22Rv1 (cell line): Measurements from ENCODE around the gene FLYWCH1.
A peak's percentile ranks its signal among the peaks of the same experiment; 100 is the strongest.

Experiments used
- H3K27ac ChIP-seq: fragments of 450-650 bp; 2 replicates; pipeline ENCODE4 v1.5.1; 2017
- CTCF ChIP-seq: fragments of 450-650 bp; IDR thresholded peaks from 2 replicates; pipeline ENCODE4 v1.5.1; 2017; ENCODE audit warnings: mild to moderate bottlenecking
- ZFX ChIP-seq: fragments of 450-650 bp; IDR thresholded peaks from 2 replicates; pipeline ENCODE4 v1.6.1; 2017; ENCODE audit warnings: antibody characterized with exemption, borderline replicate concordance

FLYWCH1 gene

GRCh38 chr16:2948807-2949704 lies 37.3 kb downstream of the FLYWCH1 start:
- H3K27ac ChIP-seq = no peak overlapping the region
- no peak for TF ChIP-seq ZFX
- no peak for TF ChIP-seq CTCF

- no peak for TF ChIP-seq ZFX
- TF ChIP-seq CTCF = no peak
Observed at GRCh38 chr16:2949705-2950352, 38.1 kb downstream of the FLYWCH1 start.

GRCh38 chr16:2950353-2950724 lies 38.6 kb downstream of the FLYWCH1 start:
- TF ChIP-seq CTCF (no peak), ZFX (no peak)
- H3K27ac ChIP-seq = no peak overlapping the region

More at GRCh38 chr16:2949705-2950352, 38.1 kb downstream of the FLYWCH1 start:
- H3K27ac ChIP-seq = no peak overlapping the region

GRCh38 chr16:2950773-2951172 lies 39.0 kb downstream of the FLYWCH1 start:
- TF ChIP-seq ZFX = no peak
- TF ChIP-seq CTCF = no peak
- H3K27ac ChIP-seq = no peak overlapping the region

GRCh38 chr16:2952679-2953078 lies 40.9 kb downstream of the FLYWCH1 start:
- no peak for TF ChIP-seq ZFX
- TF ChIP-seq CTCF = no peak

GRCh38 chr16:2953706-2954627 lies 42.2 kb downstream of the FLYWCH1 start:
- no peak overlapping the region for H3K27ac ChIP-seq
- TF ChIP-seq CTCF (no peak), ZFX (no peak)

More at GRCh38 chr16:2952679-2953078, 40.9 kb downstream of the FLYWCH1 start:
- H3K27ac ChIP-seq = peak overlapping the region; percentile 44; the same call in 1 of the 2 replicates
